HepG2 (cell line): ENCODE data around the gene SLC7A8. TPM values are rescaled to one million over a fixed set of nuclear protein-coding genes. Genes with fewer than 3 reads are reported as not detected.

ENCODE experiments used
- ATAC-seq: fragments of 200-7000 bp; cut with Tn5 transposase; 3 replicates; pipeline ENCODE4 v1.9.1; 2020; ENCODE audit warnings: mild to moderate bottlenecking, moderate library complexity
- BruUV-seq: library from RNA; stranded (reverse); fragments of 400-500 nt; replicated peaks from 2 replicates; lab custom pipeline; 2021; lab: Mats Ljungman, UMichigan
- CTCF ChIA-PET: fragments of 300-600 bp; formaldehyde crosslinking; extraction: SDS; loops from one replicate; lab custom pipeline; 2021; ENCODE audit warnings: low total read pairs, inconsistent platforms, low intra/inter-chr PET ratio; lab: Yijun Ruan, JAX
- POLR2A ChIA-PET: fragments of 350-600 bp; sonication (Branson Sonifier 250); formaldehyde crosslinking; loops from one replicate; lab custom pipeline; 2020; ENCODE audit warnings: antibody characterized with exemption, inconsistent platforms; lab: Yijun Ruan, JAX
- DNase-seq: peaks from one replicate; pipeline ENCODE4 v3.0.0-alpha.2; 2015; ENCODE audit warnings: low spot score
- FAIRE-seq: peaks from 3 replicates; lab custom pipeline; 2011; peaks lifted over from hg19 to GRCh38; lab: Jason Lieb, UNC
- H2AFZ ChIP-seq: one replicate; pipeline ENCODE4 v1.6.1; 2011; ENCODE audit warnings: low read length, inconsistent platforms
- H3K27ac ChIP-seq: fragments of 300-600 bp; 3 replicates; pipeline ENCODE4 v1.8.0; 2011; ENCODE audit warnings: mixed run types, mild to moderate bottlenecking, mixed read lengths, low read length, inconsistent platforms; ENCODE audit not compliant: insufficient read depth; ENCODE audit errors: extremely low read length
- H3K27me3 ChIP-seq, 2 experiments: fragments of 200-600 bp in 1 of 2; 2 replicates in 1 of 2; 3 replicates in 1 of 2; pipeline versions ENCODE4 v1.6.0 to v1.8.0; 2011; ENCODE audit warnings: low read length in 2 of 2, mild to moderate bottlenecking in 2 of 2, moderate library complexity in 2 of 2, inconsistent platforms in 1 of 2; ENCODE audit not compliant: insufficient read depth in 2 of 2, control insufficient read depth in 1 of 2
- H3K36me3 ChIP-seq, 2 experiments: fragments of 200-600 bp in 1 of 2; replicated peaks in 1 of 2; 2 replicates in 1 of 2; 3 replicates in 1 of 2; pipeline versions ENCODE4 v1.5.1 to v1.8.0; 2011; ENCODE audit warnings: low read length in 2 of 2, inconsistent platforms in 1 of 2; ENCODE audit not compliant: insufficient read depth in 2 of 2, control insufficient read depth in 1 of 2
- H3K4me1 ChIP-seq: 2 replicates; pipeline ENCODE4 v1.5.1; 2012; ENCODE audit warnings: low read length, inconsistent platforms; ENCODE audit not compliant: insufficient read depth
- H3K4me2 ChIP-seq: 2 replicates; pipeline ENCODE4 v1.6.0; 2011; ENCODE audit warnings: low read depth, low read length, inconsistent platforms
- H3K4me3 ChIP-seq, 3 experiments: fragments of 200-600 bp in 1 of 3; sonication (generic), shearing (Covaris generic) in 1 of 3; replicated peaks in 1 of 3; 2 replicates each; pipeline ENCODE4 v1.5.1; 2011 to 2016; ENCODE audit warnings: low read length in 3 of 3, inconsistent platforms in 2 of 3, low read depth in 2 of 3, mild to moderate bottlenecking in 2 of 3, control low read depth in 1 of 3, mixed read lengths in 1 of 3; ENCODE audit not compliant: insufficient read depth in 1 of 3
- H3K79me2 ChIP-seq: one replicate; pipeline ENCODE4 v1.6.1; 2011; ENCODE audit warnings: low read length, inconsistent platforms; ENCODE audit not compliant: insufficient read depth
- H3K9ac ChIP-seq: 2 replicates; pipeline ENCODE4 v1.6.0; 2011; ENCODE audit warnings: mild to moderate bottlenecking, low read depth, low read length, inconsistent platforms; ENCODE audit not compliant: insufficient read depth
- H3K9me3 ChIP-seq: 2 replicates; pipeline ENCODE4 v1.5.1; 2012; ENCODE audit warnings: mild to moderate bottlenecking, low read length
- H4K20me1 ChIP-seq: 2 replicates; pipeline ENCODE4 v1.6.0; 2011; ENCODE audit warnings: inconsistent platforms, mild to moderate bottlenecking, low read length, moderate library complexity; ENCODE audit not compliant: insufficient read depth
- CBX2 ChIP-seq, 2 experiments: fragments of 200-600 bp in 1 of 2; sonication (generic); formaldehyde crosslinking in 1 of 2; IDR thresholded peaks; 2 replicates each; pipeline versions ENCODE4 v1.7.0 to v1.8.1; 2018 to 2022; ENCODE audit warnings: low read depth in 2 of 2, low read length in 1 of 2, mild to moderate bottlenecking in 1 of 2, missing genetic modification reagents in 1 of 2
- HHEX ChIP-seq: IDR thresholded peaks from 2 replicates; pipeline ENCODE4 v1.6.1; 2016; ENCODE audit warnings: control low read depth
- HNF4G ChIP-seq, 2 experiments: sonication (generic) in 1 of 2; formaldehyde crosslinking in 1 of 2; IDR thresholded peaks; 2 replicates each; pipeline versions ENCODE4 v1.4.0 to v1.6.1; 2011 to 2020; ENCODE audit warnings: borderline replicate concordance in 2 of 2, low read depth in 2 of 2, mild to moderate bottlenecking in 2 of 2, low read length in 1 of 2, missing genetic modification reagents in 1 of 2, moderate library complexity in 1 of 2
- IKZF4 ChIP-seq: sonication (generic); formaldehyde crosslinking; IDR thresholded peaks from 2 replicates; pipeline ENCODE4 v1.5.1; 2020; ENCODE audit warnings: borderline replicate concordance, mild to moderate bottlenecking, low read depth, missing genetic modification reagents; ENCODE audit errors: not compliant biosample characterization
- IRF2 ChIP-seq: IDR thresholded peaks from 2 replicates; pipeline ENCODE4 v1.6.1; 2018; ENCODE audit warnings: missing genetic modification reagents, missing compliant biosample characterization
- JARID2 ChIP-seq: sonication (generic); formaldehyde crosslinking; IDR thresholded peaks from 2 replicates; pipeline ENCODE4 v1.8.1; 2023; ENCODE audit warnings: missing genetic modification reagents, inconsistent platforms; ENCODE audit not compliant: insufficient replicate concordance
- NFIC ChIP-seq: IDR thresholded peaks from 2 replicates; pipeline ENCODE4 v1.6.1; 2012; ENCODE audit warnings: mild to moderate bottlenecking, low read length, inconsistent platforms
- NR2F1 ChIP-seq, 2 experiments: fragments of 450-650 bp in 1 of 2; formaldehyde crosslinking in 1 of 2; IDR thresholded peaks; 2 replicates each; pipeline versions ENCODE4 v1.5.0 to v1.6.1; 2016 to 2020; ENCODE audit warnings: mild to moderate bottlenecking in 1 of 2, missing compliant biosample characterization in 1 of 2, missing genetic modification reagents in 1 of 2, moderate library complexity in 1 of 2
- PLSCR1 ChIP-seq: sonication (generic); formaldehyde crosslinking; IDR thresholded peaks from 2 replicates; pipeline ENCODE4 v1.5.0; 2020; ENCODE audit warnings: missing genetic modification reagents, mild to moderate bottlenecking, borderline replicate concordance
- POLR2AphosphoS2 ChIP-seq: IDR thresholded peaks from 2 replicates; pipeline ENCODE4 v1.6.1; 2011; ENCODE audit warnings: low read depth, low read length, improper control_type of control experiment
- SMARCE1 ChIP-seq: fragments of 450-650 bp; IDR thresholded peaks from 2 replicates; pipeline ENCODE4 v1.6.1; 2017; ENCODE audit warnings: borderline replicate concordance
- ZGPAT ChIP-seq: IDR thresholded peaks from 2 replicates; pipeline ENCODE4 v1.6.1; 2016; ENCODE audit warnings: mild to moderate bottlenecking
- ZNF17 ChIP-seq: sonication (generic); formaldehyde crosslinking; IDR thresholded peaks from 2 replicates; pipeline ENCODE4 v1.5.0; 2020; ENCODE audit warnings: mild to moderate bottlenecking, missing genetic modification reagents
- ZNF674 ChIP-seq: sonication (generic); formaldehyde crosslinking; IDR thresholded peaks from 2 replicates; pipeline ENCODE4 v1.5.0; 2020; ENCODE audit warnings: low read depth, mild to moderate bottlenecking, missing genetic modification reagents
- ZNF766 ChIP-seq: sonication (generic); formaldehyde crosslinking; IDR thresholded peaks from 2 replicates; pipeline ENCODE4 v1.5.0; 2020; ENCODE audit warnings: missing genetic modification reagents, borderline replicate concordance
- ZNF772 ChIP-seq: sonication (generic); formaldehyde crosslinking; IDR thresholded peaks from 2 replicates; pipeline ENCODE4 v1.5.0; 2020; ENCODE audit warnings: mild to moderate bottlenecking, missing genetic modification reagents
- ZNF777 ChIP-seq: sonication (generic); formaldehyde crosslinking; IDR thresholded peaks from 2 replicates; pipeline ENCODE4 v1.4.0; 2020; ENCODE audit warnings: missing genetic modification reagents
- WGBS: methylation state at CpG from one replicate; pipeline ENCODE4 v1.1.6; 2017; ENCODE audit warnings: low lambda C conversion rate; 5-methylcytosine and 5-hydroxymethylcytosine counted together
- in situ Hi-C: cut with HindIII; loops from 2 replicates; pipeline ENCODE4 v1.10.0; 2017; ENCODE audit warnings: low pct_unique_long_range_greater_than_20kb; ENCODE audit not compliant: extremely low pct_ligation_motif_present
- intact Hi-C: fragments of 100-400 bp; cut with micrococcal nuclease; formaldehyde crosslinking; loops from one replicate; pipeline ENCODE4 v1.10.0; 2022; ENCODE audit not compliant: unreplicated experiment
- polyA plus RNA-seq, 8 experiments: library from polyadenylated mRNA; depleted of rRNA in 3 of 8; stranded (reverse) in 7 of 8; unstranded in 1 of 8; fragments of >200 nt; fragmentation: Illumina TruSeq in 4 of 8; extraction: Trizol in 4 of 8; gene quantifications; 2 replicates each; pipeline versions ENCODE4 v1.2.1 to v1.2.3, GENCODE V29; 2011 to 2016; ENCODE audit warnings: low read depth in 4 of 8, missing spikeins in 1 of 8, mixed read lengths in 1 of 8; ENCODE audit not compliant: insufficient read depth in 1 of 8
- total RNA-seq, 5 experiments: library from RNA; depleted of rRNA; stranded (reverse); fragments of >200 nt; fragmentation: Illumina TruSeq; extraction: Trizol; gene quantifications; 2 replicates each; pipeline ENCODE4 v1.2.3, GENCODE V29; 2016; ENCODE audit warnings: low read depth in 1 of 5

SLC7A8 gene
- total and polyA plus RNA-seq, 2 of the 13 experiments (the other 11 are each of a cell fraction or from before 2014, with no cell fraction given) = 0.25 TPM; not detected in 1

GRCh38 chr14:23125011-23125410 lies 58.4 kb downstream of the SLC7A8 start:
- ChIA-PET POLR2A (interaction anchor here (1.3 to 1.4 kb wide), 2 partner anchors 30 to 53 kb away, joined by 3 to 5 read pairs; partner anchors contain the start of genes ACIN1 and C14orf119), CTCF (interaction anchor here (9.6 kb wide), 1 partner anchor 60 kb away, joined by 493 read pairs; the partner anchor contains the start of gene SLC7A8)
- FAIRE-seq (no peak), DNase-seq (no peak), ATAC-seq (no peak)
- Histone ChIP-seq H3K27me3 (peaks cover 43 to 93% of the 10 kb centered on the region in 2 experiments), H3K4me2 (no peak overlapping the region), H3K9me3 (no peaks in the 10 kb centered on the region), H2AFZ (no peak overlapping the region), H3K27ac (no peak overlapping the region), H3K9ac (no peak overlapping the region), H4K20me1 (no peaks in the 10 kb centered on the region), H3K36me3 (no peaks in the 10 kb centered on the region), H3K4me3 (no peak overlapping the region), H3K4me1 (peaks cover under 1% of the 10 kb centered on the region; the same call in 1 of the 2 replicates), H3K79me2 (no peaks in the 10 kb centered on the region)
- no peak for TF ChIP-seq SMARCE1
- no peak for TF ChIP-seq CBX2 (IDR thresholded peaks at IDR 0.05; ENCODE audit: low read depth, low read length)
- no peak for TF ChIP-seq CBX2 (CRISPR knock-in tag; IDR thresholded peaks at IDR 0.05; ENCODE audit: low read depth)
- TF ChIP-seq ZGPAT (CRISPR knock-in tag) = no peak
- TF ChIP-seq IKZF4 = no peak
- TF ChIP-seq PLSCR1 = no peak
- no peak for TF ChIP-seq IRF2 (CRISPR knock-in tag)
- TF ChIP-seq NFIC = no peak
- TF ChIP-seq HHEX (CRISPR knock-in tag) = no peak
- TF ChIP-seq ZNF772 (CRISPR knock-in tag) = no peak
- no peak for TF ChIP-seq NR2F1 (CRISPR knock-in tag; IDR thresholded peaks at IDR 0.05)
- no peak for TF ChIP-seq ZNF17
- no peak for TF ChIP-seq JARID2 (CRISPR knock-in tag)
- no peak for TF ChIP-seq HNF4G (IDR thresholded peaks at IDR 0.05; ENCODE audit: borderline replicate concordance, low read depth, low read length)
- TF ChIP-seq HNF4G (CRISPR knock-in tag; IDR thresholded peaks at IDR 0.05; ENCODE audit: borderline replicate concordance, low read depth) = no peak
- no peak for TF ChIP-seq ZNF674 (CRISPR knock-in tag)
- TF ChIP-seq ZNF777 (CRISPR knock-in tag) = no peak
- no peak for TF ChIP-seq ZNF766 (CRISPR knock-in tag)
- no peak for TF ChIP-seq POLR2AphosphoS2
- no TSS peak for BruUV-seq
- intact Hi-C loops (no loop called here), in situ Hi-C loops (no loop called here)
- 7% methylated on average over 3 of the region's 3 CpGs for WGBS
